Measurements from ENCODE around the gene CBR1. TPM values are rescaled to one million over a fixed set of nuclear protein-coding genes. Genes with fewer than 3 reads are reported as not detected.

CBR1 gene
- total and polyA plus RNA-seq, 5 donors: 20.5 to 35.1 (median 31.8) TPM

Other genes starting within 250 kb of the CBR1 start
- 10 to 100 TPM in 2 of 4 donors, 1 to 10 TPM in 2; 8.3 to 13.2 (median 9.3) TPM for gene SETD4, start 9.5 kb upstream of the CBR1 start, total RNA-seq
- gene SETD4, start 9.5 kb upstream of the CBR1 start, polyA plus RNA-seq: 6.2 TPM
- 1 to 10 TPM; 3.1 to 4.1 (median 3.5) TPM for gene CBR3, start 65.1 kb downstream of the CBR1 start, total RNA-seq
- 6.2 TPM for gene CBR3, start 65.1 kb downstream of the CBR1 start, polyA plus RNA-seq
- 1 to 10 TPM; 5.0 to 8.1 (median 7.1) TPM for gene DOP1B, start 86.8 kb downstream of the CBR1 start, total RNA-seq
- gene DOP1B, start 86.8 kb downstream of the CBR1 start, polyA plus RNA-seq: 1.7 TPM